Measurements from ENCODE around the gene ARHGEF25.

Gene ARHGEF25

DNA sequence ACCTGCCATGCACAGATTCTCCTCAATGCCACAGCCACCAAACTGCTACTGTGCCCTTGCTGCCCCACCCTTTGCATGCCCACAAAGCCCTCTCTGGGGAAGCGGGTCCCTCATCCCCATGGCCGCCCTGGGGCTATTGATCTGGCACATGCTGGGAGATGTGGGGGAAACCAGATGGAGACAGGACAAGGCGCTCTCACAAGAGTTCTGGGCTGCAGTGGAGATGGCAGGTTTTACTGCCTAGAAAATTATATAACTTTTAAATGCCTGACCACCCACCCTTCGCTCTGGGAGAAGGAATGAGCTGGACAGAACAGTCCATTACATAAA lies 30.8 kb upstream of the ARHGEF25 start:
- TF ChIP-seq, protein P1, sequence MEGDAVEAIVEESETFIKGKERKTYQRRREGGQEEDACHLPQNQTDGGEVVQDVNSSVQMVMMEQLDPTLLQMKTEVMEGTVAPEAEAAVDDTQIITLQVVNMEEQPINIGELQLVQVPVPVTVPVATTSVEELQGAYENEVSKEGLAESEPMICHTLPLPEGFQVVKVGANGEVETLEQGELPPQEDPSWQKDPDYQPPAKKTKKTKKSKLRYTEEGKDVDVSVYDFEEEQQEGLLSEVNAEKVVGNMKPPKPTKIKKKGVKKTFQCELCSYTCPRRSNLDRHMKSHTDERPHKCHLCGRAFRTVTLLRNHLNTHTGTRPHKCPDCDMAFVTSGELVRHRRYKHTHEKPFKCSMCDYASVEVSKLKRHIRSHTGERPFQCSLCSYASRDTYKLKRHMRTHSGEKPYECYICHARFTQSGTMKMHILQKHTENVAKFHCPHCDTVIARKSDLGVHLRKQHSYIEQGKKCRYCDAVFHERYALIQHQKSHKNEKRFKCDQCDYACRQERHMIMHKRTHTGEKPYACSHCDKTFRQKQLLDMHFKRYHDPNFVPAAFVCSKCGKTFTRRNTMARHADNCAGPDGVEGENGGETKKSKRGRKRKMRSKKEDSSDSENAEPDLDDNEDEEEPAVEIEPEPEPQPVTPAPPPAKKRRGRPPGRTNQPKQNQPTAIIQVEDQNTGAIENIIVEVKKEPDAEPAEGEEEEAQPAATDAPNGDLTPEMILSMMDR (IDR thresholded peaks at IDR 0.05; ENCODE audit: low read depth, low read length): no peak
- DNase-seq (ENCODE audit: low read depth in 2 of 2): no peak

DNA sequence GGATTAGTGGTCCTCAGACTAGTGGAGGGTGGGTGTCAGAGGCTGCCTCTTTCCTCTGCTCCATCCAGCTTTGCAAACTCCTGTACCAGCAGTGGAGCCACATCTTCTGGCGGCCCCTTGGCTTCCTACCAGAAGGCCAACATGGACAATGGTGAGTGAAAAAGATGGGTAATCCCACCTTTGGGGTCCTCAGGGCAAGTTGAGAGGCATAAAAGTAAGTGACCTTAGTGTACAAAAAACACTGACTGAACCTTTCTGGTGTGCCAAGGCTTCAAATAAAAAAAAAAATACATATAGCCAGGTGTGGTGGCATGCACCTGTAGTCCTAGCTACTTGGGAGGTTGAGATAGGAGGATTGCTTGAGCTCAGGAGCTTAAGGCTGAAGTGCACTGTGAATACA lies 29.4 kb upstream of the ARHGEF25 start:
- no peak overlapping the region for H3K4me3 ChIP-seq (replicated peaks in 1 of 2; ENCODE audit: low read depth in 2 of 2, low read length in 2 of 2)
- TF ChIP-seq, protein P1 (IDR thresholded peaks at IDR 0.05; ENCODE audit: low read depth, low read length): no peak
- no peak for DNase-seq (ENCODE audit: low read depth in 2 of 2)

More for the DNA sequence above, 30.8 kb upstream of the ARHGEF25 start:
- no peak overlapping the region for H3K4me3 ChIP-seq (replicated peaks in 1 of 2; ENCODE audit: low read depth in 2 of 2, low read length in 2 of 2)

DNA sequence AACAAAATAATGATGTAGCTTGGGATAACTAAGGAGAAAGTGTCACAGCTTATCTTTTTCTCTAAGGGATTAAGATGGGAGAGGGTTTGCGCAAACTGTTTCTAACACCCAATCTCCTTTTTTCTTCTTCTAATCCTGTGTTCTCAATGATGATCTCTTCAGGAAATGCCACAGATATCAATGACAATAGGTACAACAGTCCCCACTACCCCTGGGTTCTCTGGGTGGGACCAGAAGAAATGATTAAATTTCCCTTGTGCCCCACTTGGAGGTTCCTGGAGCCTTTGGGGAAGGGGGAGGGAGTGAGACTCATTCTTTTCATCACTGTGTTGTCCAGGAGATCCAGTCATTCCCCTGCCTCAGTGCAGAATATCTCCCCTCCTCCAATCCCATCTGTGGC lies 28.8 kb upstream of the ARHGEF25 start:
- H3K4me3 ChIP-seq (replicated peaks in 1 of 2; ENCODE audit: low read depth in 2 of 2, low read length in 2 of 2): no peak overlapping the region
- TF ChIP-seq, protein P1 (IDR thresholded peaks at IDR 0.05; ENCODE audit: low read depth, low read length): no peak
- DNase-seq (ENCODE audit: low read depth in 2 of 2): no peak

DNA sequence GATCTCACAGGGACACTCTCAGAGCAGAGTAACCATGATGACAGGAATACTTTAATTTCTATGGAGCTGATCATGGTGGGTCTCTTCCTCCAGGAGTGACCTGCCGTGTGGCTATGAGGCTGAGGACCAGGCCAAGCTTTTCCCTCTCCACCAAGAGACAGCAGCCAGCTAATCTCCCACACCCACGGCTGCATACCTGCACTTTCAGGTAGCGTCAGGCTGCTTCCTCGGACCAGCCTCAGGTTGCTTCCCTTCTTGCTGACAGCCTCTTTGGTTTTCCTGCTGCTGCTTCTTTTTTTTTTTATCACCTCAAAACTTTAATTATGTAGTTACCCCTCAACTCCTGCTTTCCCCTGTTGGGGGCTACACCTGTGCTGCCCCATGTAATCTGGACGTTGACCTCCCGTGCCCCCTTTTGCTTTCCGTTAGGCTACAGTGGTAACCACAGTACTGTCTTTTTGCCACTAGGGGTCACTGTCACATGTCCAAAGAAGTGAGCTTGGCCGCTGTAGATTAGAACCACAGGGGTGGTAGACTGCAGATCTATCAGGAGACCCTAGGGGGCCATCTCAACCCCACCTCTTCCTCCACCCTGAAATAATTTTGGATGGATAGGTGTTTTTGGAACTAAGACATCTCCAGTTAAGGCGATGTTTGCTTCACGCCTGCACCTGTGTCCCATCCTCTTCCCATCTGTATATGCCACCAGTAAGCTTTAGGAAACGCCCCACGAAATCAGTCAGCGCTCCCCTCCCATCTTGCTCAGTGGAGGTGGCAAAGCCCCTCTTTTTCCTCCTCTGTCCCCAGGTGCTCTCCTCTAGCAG lies 28.0 kb upstream of the ARHGEF25 start:
- H3K4me3 ChIP-seq (replicated peaks in 1 of 2; ENCODE audit: low read depth in 2 of 2, low read length in 2 of 2): no peak overlapping the region
- DNase-seq (ENCODE audit: low read depth in 2 of 2): peak; percentile 86 to 91
- TF ChIP-seq, protein P1 (IDR thresholded peaks at IDR 0.05; ENCODE audit: low read depth, low read length): peak; percentile 81

DNA sequence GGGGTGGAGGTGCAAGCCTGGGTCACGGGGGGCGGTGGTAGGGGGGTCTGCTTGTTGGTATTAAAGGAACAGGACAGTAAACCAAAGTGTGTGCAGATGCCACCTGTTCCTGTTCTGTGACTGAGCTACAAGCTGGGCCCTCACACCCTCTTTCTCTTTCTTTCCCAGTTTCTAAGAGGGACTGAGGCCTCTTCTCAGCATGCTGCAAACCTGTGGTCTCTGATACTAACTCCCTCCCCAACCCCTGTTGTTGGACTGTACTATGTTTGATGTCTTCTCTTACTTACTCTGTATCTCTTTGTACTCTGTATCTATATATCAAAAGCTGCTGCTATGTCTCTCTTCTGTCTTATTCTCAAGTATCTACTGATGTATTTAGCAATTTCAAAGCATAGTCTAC lies 27.2 kb upstream of the ARHGEF25 start:
- no peak for DNase-seq (ENCODE audit: low read depth in 2 of 2)
- no peak overlapping the region for H3K4me3 ChIP-seq (replicated peaks in 1 of 2; ENCODE audit: low read depth in 2 of 2, low read length in 2 of 2)
- TF ChIP-seq, protein P1 (IDR thresholded peaks at IDR 0.05; ENCODE audit: low read depth, low read length): no peak

DNA sequence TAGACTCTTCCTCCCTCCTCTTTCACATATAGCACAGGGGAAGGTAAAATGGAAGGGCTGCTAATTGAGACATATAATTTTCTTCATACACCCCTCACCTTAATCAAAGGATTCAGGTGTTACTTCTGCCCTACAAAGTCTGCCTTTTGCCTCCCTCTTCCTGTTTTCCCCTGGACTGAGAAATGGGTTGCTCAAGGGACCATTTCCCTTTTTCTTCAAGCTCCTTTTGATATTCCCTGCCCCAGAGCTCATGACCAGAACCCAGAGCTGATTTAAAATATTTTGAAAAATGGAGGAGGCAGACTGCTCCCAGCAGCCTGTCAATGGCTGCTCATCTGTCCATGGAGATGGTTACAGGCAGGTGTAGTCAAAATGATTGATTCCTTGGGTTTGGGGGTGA lies 26.5 kb upstream of the ARHGEF25 start:
- TF ChIP-seq, protein P1 (IDR thresholded peaks at IDR 0.05; ENCODE audit: low read depth, low read length): no peak
- DNase-seq (ENCODE audit: low read depth in 2 of 2): no peak
- H3K4me3 ChIP-seq (replicated peaks in 1 of 2; ENCODE audit: low read depth in 2 of 2, low read length in 2 of 2): no peak overlapping the region

DNA sequence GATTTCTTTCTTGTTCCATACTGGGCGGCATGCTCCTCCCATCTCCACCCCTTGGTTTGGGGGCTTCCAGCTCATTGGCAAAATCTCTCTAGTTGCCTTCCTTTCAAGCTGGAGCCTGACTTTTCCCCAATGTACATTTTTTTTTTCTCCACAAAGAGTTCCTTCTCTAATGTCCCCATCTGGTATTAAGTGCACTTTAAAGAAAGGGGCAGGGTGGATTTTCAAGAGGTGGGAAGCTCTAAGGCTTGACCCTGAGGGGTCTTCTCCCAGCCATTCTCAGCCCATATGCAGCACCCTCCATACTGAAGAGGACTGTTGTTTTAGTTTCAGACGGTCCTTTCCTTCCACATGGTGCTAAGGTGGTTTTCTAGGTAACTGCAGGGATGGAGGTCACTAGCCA lies 26.1 kb upstream of the ARHGEF25 start:
- TF ChIP-seq, protein P1 (IDR thresholded peaks at IDR 0.05; ENCODE audit: low read depth, low read length): no peak
- no peak for DNase-seq (ENCODE audit: low read depth in 2 of 2)
- H3K4me3 ChIP-seq (replicated peaks in 1 of 2; ENCODE audit: low read depth in 2 of 2, low read length in 2 of 2): no peak overlapping the region
